Activated naive CD8-positive, alpha-beta T cell treated with anti-CD3 and anti-CD28 coated beads, Interleukin-2, amount 50 U/mL, for 16 hours (primary cell): Measurements from ENCODE around the gene STX19.
"Not testable (repeated sequence)": the region's sequence is repeated elsewhere in the genome, so short reads cannot be mapped to it uniquely, and the experiment has no call there.

Source experiments
- DNase-seq: peaks from one replicate; pipeline ENCODE4 v3.0.0-alpha.2; 2020; ENCODE audit warnings: low read depth, low spot score

STX19 gene

DNA sequence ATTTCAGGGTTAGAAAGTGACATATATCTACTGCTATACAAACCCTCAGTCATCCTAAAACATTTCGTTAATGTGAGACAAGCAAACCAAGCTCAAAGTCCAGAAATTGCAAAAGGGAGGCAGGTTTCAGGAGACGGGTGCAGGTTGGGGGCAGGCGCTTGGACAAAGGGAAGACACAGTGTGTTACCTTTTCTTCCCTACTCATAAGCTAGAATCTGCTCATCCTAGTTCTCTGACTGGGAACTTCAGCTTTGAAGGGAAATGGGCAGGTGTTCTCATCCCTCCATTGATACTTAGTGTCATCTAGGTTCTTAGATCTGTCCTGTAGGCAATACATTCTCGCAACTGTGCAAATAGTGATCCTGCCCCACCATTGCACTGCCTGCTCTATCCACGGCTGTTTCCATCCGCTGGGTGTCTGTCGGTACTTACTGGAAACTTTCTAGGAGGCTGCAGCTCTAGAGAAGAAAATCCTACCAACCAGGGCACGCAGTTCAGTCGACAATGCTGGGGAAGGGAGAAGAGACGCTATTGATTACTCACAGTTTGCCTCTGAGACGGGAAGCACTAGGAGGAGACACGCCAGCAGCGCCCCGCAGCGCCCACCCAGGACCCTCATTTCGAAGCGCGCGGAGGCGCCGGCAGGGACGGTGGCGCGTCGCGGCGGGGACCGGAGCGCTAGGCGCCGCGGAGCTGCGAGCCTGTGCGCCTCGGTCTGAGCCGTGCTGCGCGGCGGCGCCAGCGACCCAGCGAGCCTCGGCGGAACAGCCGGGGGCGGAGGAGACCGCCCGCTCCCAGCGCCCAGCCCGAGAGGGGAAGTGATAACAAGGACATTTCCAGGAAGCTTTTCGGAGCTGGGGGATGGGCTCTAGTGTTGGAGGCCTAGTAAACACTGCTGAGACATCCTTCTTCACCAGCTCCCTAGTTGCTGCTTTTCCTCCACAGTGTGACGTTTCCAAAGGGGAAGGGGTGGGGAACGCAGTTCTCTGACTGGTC, 55.0 kb downstream of the STX19 start, which contains the start of gene PROS1:
PROS1 (minus strand) TSS at position 766 of the 996 bp plus-strand sequence; CDS start at position 619, 147 bp downstream.
- DNase-seq: no peak

DNA sequence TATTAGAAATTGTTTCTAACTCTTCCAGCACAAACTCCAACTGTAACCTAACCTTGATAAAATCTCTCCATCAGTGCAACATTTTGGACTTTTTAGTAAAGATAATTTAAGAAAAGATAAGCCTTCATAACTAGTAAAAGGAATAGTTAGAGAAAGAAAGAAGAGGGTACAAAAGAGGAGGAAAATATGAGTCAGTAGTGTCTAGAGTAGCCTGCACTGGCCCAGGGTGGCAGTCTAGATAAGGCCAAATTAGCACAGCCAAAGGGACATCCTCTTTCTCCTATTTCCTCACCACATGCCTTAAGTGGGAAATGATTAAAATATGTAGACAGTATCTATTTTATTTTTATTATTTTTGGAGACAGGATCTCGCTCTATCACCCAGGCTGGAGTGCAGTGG, 58.4 kb downstream of the STX19 start:
- no peak for DNase-seq

DNA sequence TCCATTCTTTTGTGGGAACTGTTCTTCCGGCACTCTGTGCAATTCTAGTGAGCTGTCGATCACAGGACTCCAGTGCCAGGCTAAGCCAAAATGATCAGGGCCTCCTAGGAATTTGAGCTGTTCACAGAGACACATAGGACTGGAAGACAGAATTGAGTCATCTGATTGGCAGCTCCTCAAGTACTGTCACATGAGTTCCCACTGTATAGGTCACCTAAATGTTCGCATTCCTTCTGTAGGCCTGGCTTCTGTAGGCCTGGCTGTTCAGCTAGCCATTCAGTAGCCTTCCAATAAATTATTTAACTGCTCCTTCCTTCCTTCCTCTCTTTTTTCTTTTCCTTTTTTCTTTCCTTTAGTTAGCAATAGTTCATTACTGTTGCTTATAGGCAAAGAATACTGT, 59.0 kb downstream of the STX19 start:
- no peak for DNase-seq

DNA sequence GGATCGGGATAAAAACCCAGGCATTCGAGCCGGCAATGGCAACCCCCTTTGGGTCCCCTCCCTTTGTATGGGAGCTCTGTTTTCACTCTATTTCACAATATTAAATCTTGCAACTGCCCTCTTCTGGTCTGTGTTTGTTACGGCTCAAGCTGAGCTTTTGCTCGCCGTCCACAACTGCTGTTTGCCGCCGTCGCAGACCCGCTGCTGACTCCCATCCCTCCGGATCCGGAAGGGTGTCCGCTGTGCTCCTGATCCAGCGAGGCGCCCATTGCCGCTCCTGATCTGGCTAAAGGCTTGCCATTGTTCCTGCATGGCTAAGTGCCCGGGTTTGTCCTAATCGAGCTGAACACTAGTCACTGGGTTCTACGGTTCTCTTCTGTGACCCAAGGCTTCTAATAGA, 63.3 kb downstream of the STX19 start:
- DNase-seq: not testable (repeated sequence)
